ENCODE results near the gene SPRR5.

SPRR5 gene

DNA sequence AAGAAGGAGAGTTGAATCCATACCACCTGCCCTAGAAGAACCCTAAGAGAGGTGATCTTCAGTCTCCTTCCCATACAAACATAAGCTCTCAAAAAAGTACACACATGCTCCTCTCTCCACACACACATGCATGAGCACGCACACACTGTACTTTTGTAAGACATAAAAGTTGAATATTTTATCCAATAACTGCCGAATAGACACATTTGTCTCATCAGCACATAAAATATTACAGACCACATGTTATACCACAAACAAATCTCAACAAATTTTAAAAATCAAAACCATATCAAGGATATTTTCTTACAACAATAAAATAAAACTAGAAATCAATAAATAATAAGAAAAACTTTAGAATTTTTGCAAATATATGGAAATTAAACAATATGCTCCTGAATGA lies 39.6 kb downstream of the SPRR5 start:
- DNase-seq, result no peak

DNA sequence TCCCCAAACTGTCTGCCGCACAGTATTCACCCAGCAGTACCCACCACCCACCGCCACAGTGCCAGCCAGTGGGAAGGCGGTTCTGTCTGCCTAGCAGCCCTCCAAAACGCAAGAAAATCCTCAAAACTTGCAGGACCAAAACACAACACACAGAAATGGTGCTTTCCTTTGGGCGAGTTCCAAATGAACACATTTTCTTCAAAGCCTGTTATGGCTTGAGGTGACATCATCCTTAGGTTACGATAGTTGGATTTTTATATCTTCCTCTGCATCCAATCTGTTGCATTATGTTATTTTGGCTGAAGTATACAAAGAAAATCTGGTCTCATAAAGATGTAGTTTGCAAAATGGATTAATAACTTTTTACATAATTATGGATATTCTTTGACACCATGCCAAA lies 46.2 kb downstream of the SPRR5 start:
- DNase-seq, result no peak

DNA sequence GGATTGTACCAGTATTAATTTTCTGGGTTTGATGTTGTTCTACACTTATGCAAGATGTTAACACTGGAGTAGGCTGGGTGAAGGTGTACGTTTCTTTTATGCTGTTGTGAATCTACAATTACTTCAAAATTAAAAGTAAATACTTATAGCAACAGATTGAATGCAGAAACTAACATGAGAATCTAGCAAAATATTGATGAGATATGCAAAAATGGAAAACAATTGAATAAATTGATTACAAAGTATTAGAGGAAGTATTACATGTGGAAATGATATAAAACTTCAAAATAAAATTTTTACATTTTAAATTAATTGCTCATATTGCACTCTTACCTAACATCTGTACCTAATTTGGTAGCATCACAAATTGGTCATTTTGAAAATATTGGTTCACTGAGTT lies 48.8 kb downstream of the SPRR5 start:
- DNase-seq, result no peak

DNA sequence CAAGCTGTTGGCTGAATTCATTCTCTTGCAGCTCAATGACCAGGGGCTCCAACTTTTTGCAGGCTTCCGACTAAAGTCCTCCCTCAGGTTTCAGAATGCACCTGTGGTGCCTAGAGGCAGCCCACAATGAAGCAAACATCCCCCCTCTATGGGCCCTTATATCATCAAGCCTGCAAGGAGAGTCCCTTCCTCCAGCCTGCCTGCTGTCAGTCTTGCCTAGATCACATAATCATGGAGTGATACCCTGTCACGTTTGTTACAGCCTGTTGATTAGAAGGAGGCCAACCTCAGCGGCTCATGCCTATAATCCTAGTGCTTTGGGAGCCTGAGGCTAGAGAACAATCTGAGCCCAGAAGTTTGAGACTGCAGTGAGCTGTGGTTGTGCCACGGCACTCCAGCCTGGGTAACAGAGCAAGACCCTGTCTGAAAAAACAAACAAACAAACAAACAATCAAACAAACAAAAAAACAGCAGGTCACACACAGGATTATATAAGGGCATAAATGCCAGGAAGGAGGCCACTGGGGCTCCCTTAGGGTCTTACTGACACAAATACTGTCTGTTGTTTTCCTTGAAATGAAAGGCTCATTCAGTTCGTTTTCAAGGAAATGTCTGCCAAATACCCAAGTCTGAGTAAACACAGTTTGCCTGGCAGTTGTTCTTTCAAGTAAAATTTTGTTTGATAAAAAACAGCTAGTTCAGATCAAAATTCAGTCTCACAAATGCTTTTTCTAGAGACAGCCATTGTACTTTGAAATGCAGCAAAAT lies 49.8 kb downstream of the SPRR5 start:
- DNase-seq, result no peak

DNA sequence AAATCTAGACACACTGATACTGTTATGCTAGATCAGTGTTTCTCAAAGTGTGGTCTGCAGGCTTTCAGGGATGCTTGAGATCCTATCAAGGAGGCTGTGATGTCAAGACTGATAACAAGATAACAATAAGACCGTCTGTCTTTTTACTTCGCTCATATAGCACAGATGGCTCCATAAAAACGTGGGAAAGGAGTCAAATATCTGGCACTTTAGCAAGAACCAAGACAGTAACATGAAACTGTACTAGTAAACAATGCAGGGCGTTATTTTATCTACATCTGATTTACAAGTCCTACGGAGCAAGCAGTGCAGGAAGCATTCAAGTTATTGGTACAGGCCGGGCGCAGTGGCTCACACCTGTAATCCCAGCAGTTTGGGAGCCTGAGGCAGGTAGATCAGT lies 50.9 kb downstream of the SPRR5 start:
- DNase-seq, result no peak

- no peak for DNase-seq
Observed at GRCh38 chr1:152998476-152998875, 51.5 kb downstream of the SPRR5 start.

Data from inflammatory macrophage treated with lipopolysaccharide for 4 hours (primary cell).